ENCODE data around the gene PXYLP1.

GRCh38 chr3:141289228-141289772 lies 57.7 kb downstream of the PXYLP1 start:
- TF ChIP-seq CTCF (IDR thresholded peaks at IDR 0.05; ENCODE audit: poor library complexity), result no peak
- TF ChIP-seq EZH2 (IDR thresholded peaks at IDR 0.05; ENCODE audit: borderline replicate concordance), result no peak
- no peak for TF ChIP-seq EZH2phosphoT487 (IDR thresholded peaks at IDR 0.05; ENCODE audit: low read depth, severe bottlenecking, unreplicated experiment)

Measured in hepatocyte (in vitro differentiated cells).